GM19351 (cell line): ENCODE results near the gene CATSPER3.

Source experiments
- ATAC-seq: cut with Tn5 transposase; IDR thresholded peaks from one replicate; pipeline ENCODE4 v1.9.1; 2021; ENCODE audit warnings: mild to moderate bottlenecking, moderate library complexity; ENCODE audit not compliant: unreplicated experiment

Gene CATSPER3

GRCh38 chr5:135009736-135010501 is 42.2 kb downstream of the CATSPER3 start:
- ATAC-seq, result no peak

- no peak for ATAC-seq
Observed at GRCh38 chr5:135010502-135011354, 43.0 kb downstream of the CATSPER3 start.

GRCh38 chr5:135011355-135012032 is 43.8 kb downstream of the CATSPER3 start:
- no peak for ATAC-seq

GRCh38 chr5:135012033-135012588 is 44.4 kb downstream of the CATSPER3 start:
- ATAC-seq, result no peak

GRCh38 chr5:135012951-135013391 is 45.3 kb downstream of the CATSPER3 start:
- ATAC-seq, result no peak

- ATAC-seq, result no peak
Observed at GRCh38 chr5:135013445-135013844, 45.7 kb downstream of the CATSPER3 start.

GRCh38 chr5:135013947-135014570 is 46.4 kb downstream of the CATSPER3 start:
- no peak for ATAC-seq

GRCh38 chr5:135015942-135016341 is 48.2 kb downstream of the CATSPER3 start:
- ATAC-seq, result no peak

GRCh38 chr5:135016861-135017290 is 49.2 kb downstream of the CATSPER3 start:
- ATAC-seq, result no peak

- no peak for ATAC-seq
Observed at GRCh38 chr5:135018457-135018856, 50.8 kb downstream of the CATSPER3 start.

GRCh38 chr5:135019314-135019713 is 51.6 kb downstream of the CATSPER3 start:
- no peak for ATAC-seq

GRCh38 chr5:135020111-135020895 is 52.6 kb downstream of the CATSPER3 start:
- no peak for ATAC-seq

GRCh38 chr5:135024956-135025729 is 57.4 kb downstream of the CATSPER3 start:
- ATAC-seq, result no peak

GRCh38 chr5:135025730-135026644 is 58.3 kb downstream of the CATSPER3 start:
- no peak for ATAC-seq

- no peak for ATAC-seq
Observed at GRCh38 chr5:135026645-135027265, 59.0 kb downstream of the CATSPER3 start.

GRCh38 chr5:135027266-135027696 is 59.6 kb downstream of the CATSPER3 start:
- no peak for ATAC-seq
